HEK293 (cell line): ENCODE data around the gene INPP5B.

Source experiments
- CTCF ChIA-PET: fragments of 350-600 bp; formaldehyde crosslinking; extraction: SDS; loops from one replicate; lab custom pipeline; 2021; ENCODE audit warnings: antibody characterized with exemption; lab: Yijun Ruan, JAX
- POLR2A ChIA-PET: fragments of 300-600 bp; formaldehyde crosslinking; extraction: SDS; loops from one replicate; lab custom pipeline; 2020; ENCODE audit warnings: antibody characterized with exemption, inconsistent platforms; lab: Yijun Ruan, JAX
- H3K27ac ChIP-seq: fragments of 200-500 bp; sonication (Bioruptor generic); 2 replicates; pipeline ENCODE4 v1.5.1; 2014; ENCODE audit warnings: low read depth, low read length, control low read depth, inconsistent platforms; ENCODE audit errors: extremely low read depth
- H3K36me3 ChIP-seq, 2 experiments: fragments of 200-500 bp in 1 of 2; sonication (Bioruptor generic) in 1 of 2; 1 replicate in 1 of 2; 2 replicates in 1 of 2; pipeline ENCODE4 v1.5.1; 2014 to 2017; ENCODE audit warnings: inconsistent platforms in 2 of 2, low read length in 2 of 2; ENCODE audit not compliant: control insufficient read depth in 2 of 2, insufficient read depth in 1 of 2
- H3K4me1 ChIP-seq: fragments of 200-500 bp; sonication (Bioruptor generic); 2 replicates; pipeline ENCODE4 v1.5.1; 2014; ENCODE audit warnings: mild to moderate bottlenecking, low read length, inconsistent platforms; ENCODE audit not compliant: control insufficient read depth, insufficient read depth
- H3K4me3 ChIP-seq: 2 replicates; pipeline ENCODE4 v1.5.1; 2011; ENCODE audit warnings: low read depth, mild to moderate bottlenecking, control low read depth, low read length, moderate library complexity
- H3K9me3 ChIP-seq: fragments of 200-500 bp; sonication (Bioruptor generic); 2 replicates; pipeline ENCODE4 v1.5.1; 2014; ENCODE audit warnings: low read depth, low read length, inconsistent platforms; ENCODE audit not compliant: control insufficient read depth, insufficient read depth
- ATF2 ChIP-seq: fragments of 450-650 bp; formaldehyde crosslinking; IDR thresholded peaks from 2 replicates; pipeline ENCODE4 v1.5.1; 2016; ENCODE audit warnings: missing biosample characterization, missing genetic modification characterization, low read depth
- ELK4 ChIP-seq: IDR thresholded peaks from 2 replicates; pipeline ENCODE4 v1.6.1; 2011; ENCODE audit warnings: mild to moderate bottlenecking, low read depth, low read length, borderline replicate concordance
- GFI1B ChIP-seq: fragments of 450-650 bp; formaldehyde crosslinking; IDR thresholded peaks from 2 replicates; pipeline ENCODE4 v1.5.1; 2016; ENCODE audit warnings: missing biosample characterization, missing genetic modification characterization
- HIC1 ChIP-seq: fragments of 450-650 bp; formaldehyde crosslinking; IDR thresholded peaks from 2 replicates; pipeline ENCODE4 v1.5.1; 2016; ENCODE audit warnings: missing biosample characterization, missing genetic modification characterization
- HOXD13 ChIP-seq: sonication (generic); formaldehyde crosslinking; IDR thresholded peaks from 2 replicates; pipeline ENCODE4 v1.8.0; 2022; ENCODE audit warnings: missing genetic modification reagents, borderline replicate concordance
- KLF17 ChIP-seq: fragments of 450-650 bp; formaldehyde crosslinking; IDR thresholded peaks from 2 replicates; pipeline ENCODE4 v1.5.1; 2016; ENCODE audit warnings: missing biosample characterization, missing genetic modification characterization
- SALL2 ChIP-seq: fragments of 450-650 bp; formaldehyde crosslinking; IDR thresholded peaks from 2 replicates; pipeline ENCODE4 v1.5.0; 2017; ENCODE audit warnings: missing biosample characterization, mild to moderate bottlenecking, missing genetic modification characterization, borderline replicate concordance
- YY1 ChIP-seq: fragments of 450-650 bp; formaldehyde crosslinking; IDR thresholded peaks from 2 replicates; pipeline ENCODE4 v1.5.1; 2018; ENCODE audit warnings: missing biosample characterization, missing genetic modification characterization
- ZBTB20 ChIP-seq: fragments of 450-650 bp; formaldehyde crosslinking; IDR thresholded peaks from 2 replicates; pipeline ENCODE4 v1.5.1; 2016; ENCODE audit warnings: missing biosample characterization, missing genetic modification characterization
- ZNF214 ChIP-seq: fragments of 450-650 bp; formaldehyde crosslinking; IDR thresholded peaks from 2 replicates; pipeline ENCODE4 v1.5.1; 2017; ENCODE audit warnings: missing biosample characterization, mild to moderate bottlenecking, missing genetic modification characterization, borderline replicate concordance
- ZNF280C ChIP-seq: fragments of 450-650 bp; formaldehyde crosslinking; IDR thresholded peaks from 2 replicates; pipeline ENCODE4 v1.5.1; 2016; ENCODE audit warnings: missing biosample characterization, missing genetic modification characterization
- ZNF510 ChIP-seq: fragments of 450-650 bp; formaldehyde crosslinking; IDR thresholded peaks from 2 replicates; pipeline ENCODE4 v1.5.1; 2018; ENCODE audit warnings: mild to moderate bottlenecking, missing genetic modification characterization, missing biosample characterization; ENCODE audit not compliant: insufficient replicate concordance
- ZNF513 ChIP-seq: fragments of 450-650 bp; IDR thresholded peaks from 2 replicates; pipeline ENCODE4 v1.5.1; 2018; ENCODE audit warnings: missing biosample characterization, missing genetic modification characterization
- ZNF600 ChIP-seq: fragments of 450-650 bp; formaldehyde crosslinking; IDR thresholded peaks from 2 replicates; pipeline ENCODE4 v1.5.1; 2016; ENCODE audit warnings: missing biosample characterization, missing genetic modification characterization
- ZNF624 ChIP-seq: fragments of 450-650 bp; formaldehyde crosslinking; IDR thresholded peaks from 2 replicates; pipeline ENCODE4 v1.5.1; 2017; ENCODE audit warnings: missing biosample characterization, missing genetic modification characterization
- ZNF701 ChIP-seq: fragments of 450-650 bp; formaldehyde crosslinking; IDR thresholded peaks from 2 replicates; pipeline ENCODE4 v1.5.1; 2016; ENCODE audit warnings: missing biosample characterization, missing genetic modification characterization
- ZXDB ChIP-seq: fragments of 450-650 bp; formaldehyde crosslinking; IDR thresholded peaks from 2 replicates; pipeline ENCODE4 v1.5.1; 2016; ENCODE audit warnings: missing biosample characterization, missing genetic modification characterization

The INPP5B gene

GRCh38 chr1:37831809-37832208, 115.0 kb downstream of the INPP5B start:
- no peak overlapping the region for H3K27ac ChIP-seq
- no peak for TF ChIP-seq ZNF510 (tag by site-specific recombination)
- no peak for TF ChIP-seq ZNF214 (tag by site-specific recombination)
- TF ChIP-seq ZNF513 (tag by site-specific recombination), result no peak
- TF ChIP-seq GFI1B (tag by site-specific recombination), result no peak
- no peak for TF ChIP-seq HOXD13 (CRISPR knock-in tag)
- TF ChIP-seq ZNF701 (tag by site-specific recombination), result no peak
- no peak for TF ChIP-seq ZNF600 (tag by site-specific recombination)
- no peak for TF ChIP-seq HIC1 (tag by site-specific recombination)
- no peak for TF ChIP-seq ZNF280C (tag by site-specific recombination)
- no peak for TF ChIP-seq ZXDB (tag by site-specific recombination)
- TF ChIP-seq ELK4, result no peak
- no peak for TF ChIP-seq YY1 (tag by site-specific recombination)
- no peak for TF ChIP-seq KLF17 (tag by site-specific recombination)
- no peak for TF ChIP-seq ZBTB20 (tag by site-specific recombination)
- TF ChIP-seq ZNF624 (tag by site-specific recombination), result no peak
- TF ChIP-seq ATF2 (tag by site-specific recombination), result no peak
- no peak for TF ChIP-seq SALL2 (tag by site-specific recombination)
- TF ChIP-seq, all 188 proteins: peak for 0
- Histone ChIP-seq H3K9me3 (no peaks in the 10 kb centered on the region), H3K4me1 (no peaks in the 10 kb centered on the region), H3K36me3 (peaks cover 38 to 82% of the 10 kb centered on the region in 2 experiments), H3K4me3 (no peak overlapping the region)
- CTCF ChIA-PET, result interaction anchor here (1.3 kb wide), 1 partner anchor 28 kb away, joined by 6 read pairs; no protein-coding TSS in a partner anchor
- POLR2A ChIA-PET, result no interaction called here
